Gastrocnemius medialis (tissue), 4 donors: ENCODE results near the gene ELAVL1.

Experiments
- POLR2A ChIP-seq, 2 donors: fragments of 450-650 bp; IDR thresholded peaks; one replicate each; pipeline ENCODE4 v1.6.1; 2017; ENCODE audit warnings: antibody characterized with exemption in 2 of 2, mild to moderate bottlenecking in 2 of 2, moderate library complexity in 2 of 2
- TF ChIP-seq, protein P1 (sequence below), 5 experiments: fragments of 450-650 bp in 3 of 5; fragments of 200-600 bp in 2 of 5; sonication (generic) in 2 of 5; IDR thresholded peaks in 4 of 5; conservative IDR thresholded peaks in 1 of 5; 1 replicate in 4 of 5; 2 replicates in 1 of 5; pipeline ENCODE4 v1.5.1; 2016 to 2019; ENCODE audit warnings: antibody characterized with exemption in 5 of 5, mild to moderate bottlenecking in 3 of 5, moderate library complexity in 3 of 5

DNA sequence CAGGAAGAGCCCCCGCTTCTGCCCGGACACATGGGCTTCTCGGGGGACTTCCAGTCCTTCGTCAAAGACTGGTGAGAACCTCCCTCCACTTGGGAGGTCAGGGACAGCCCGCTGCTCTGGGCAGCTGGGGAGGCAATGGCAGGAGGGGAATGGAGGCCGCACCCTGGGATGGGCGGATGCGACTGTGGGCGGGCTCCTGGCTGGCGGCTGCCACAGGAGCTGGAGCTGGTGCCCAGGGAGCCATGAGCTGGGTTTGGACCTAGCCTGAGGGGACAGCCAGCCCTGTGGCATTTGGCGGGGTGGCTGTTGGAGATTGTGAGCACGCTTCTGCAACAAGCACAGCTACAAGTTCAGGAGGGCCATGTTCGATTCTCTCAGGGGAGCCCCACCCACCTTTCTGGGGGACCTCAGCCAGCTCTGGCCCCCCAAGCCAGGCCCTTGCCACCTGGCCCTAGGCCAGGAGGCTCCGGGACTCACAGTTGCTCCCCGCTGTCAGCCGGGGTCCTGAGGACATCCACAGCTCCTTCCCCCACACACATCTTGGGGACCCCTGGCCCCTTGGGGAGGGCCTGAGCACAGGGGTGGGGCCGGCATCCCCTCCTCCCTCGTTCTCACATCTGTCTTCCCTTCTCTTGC is 93.8 kb downstream of the ELAVL1 start:
- TF ChIP-seq, protein P1, sequence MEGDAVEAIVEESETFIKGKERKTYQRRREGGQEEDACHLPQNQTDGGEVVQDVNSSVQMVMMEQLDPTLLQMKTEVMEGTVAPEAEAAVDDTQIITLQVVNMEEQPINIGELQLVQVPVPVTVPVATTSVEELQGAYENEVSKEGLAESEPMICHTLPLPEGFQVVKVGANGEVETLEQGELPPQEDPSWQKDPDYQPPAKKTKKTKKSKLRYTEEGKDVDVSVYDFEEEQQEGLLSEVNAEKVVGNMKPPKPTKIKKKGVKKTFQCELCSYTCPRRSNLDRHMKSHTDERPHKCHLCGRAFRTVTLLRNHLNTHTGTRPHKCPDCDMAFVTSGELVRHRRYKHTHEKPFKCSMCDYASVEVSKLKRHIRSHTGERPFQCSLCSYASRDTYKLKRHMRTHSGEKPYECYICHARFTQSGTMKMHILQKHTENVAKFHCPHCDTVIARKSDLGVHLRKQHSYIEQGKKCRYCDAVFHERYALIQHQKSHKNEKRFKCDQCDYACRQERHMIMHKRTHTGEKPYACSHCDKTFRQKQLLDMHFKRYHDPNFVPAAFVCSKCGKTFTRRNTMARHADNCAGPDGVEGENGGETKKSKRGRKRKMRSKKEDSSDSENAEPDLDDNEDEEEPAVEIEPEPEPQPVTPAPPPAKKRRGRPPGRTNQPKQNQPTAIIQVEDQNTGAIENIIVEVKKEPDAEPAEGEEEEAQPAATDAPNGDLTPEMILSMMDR (IDR thresholded peaks at IDR 0.05 in 4 of 5, conservative IDR thresholded peaks at IDR 0.05 in 1 of 5): no peak
- TF ChIP-seq POLR2A (IDR thresholded peaks at IDR 0.05): no peak
